Measurements from ENCODE around the gene RAP1GDS1. TPM values are rescaled to one million over a fixed set of nuclear protein-coding genes. Genes with fewer than 3 reads are reported as not detected.

The RAP1GDS1 gene
- polyA plus RNA-seq, 1 of the 3 experiments (the other 2 are of a cell fraction): 25.6 TPM

- Histone ChIP-seq H3K9me2 (no peaks in the 10 kb centered on the region), H3K4me3 (ENCODE audit: low read depth in 2 of 2, low read length in 1 of 2) (no peak overlapping the region), H3F3A (replicated peaks; ENCODE audit: insufficient read depth) (peaks cover 11% of the 10 kb centered on the region), H4K20me1 (ENCODE audit: insufficient read depth) (no peaks in the 10 kb centered on the region), H3K36me3 (replicated peaks in 1 of 2; ENCODE audit: control insufficient read depth in 1 of 2, insufficient read depth in 2 of 2, low read length in 1 of 2) (peaks cover 0 to 15% of the 10 kb centered on the region in 2 experiments), H3K9me3 (no peaks in the 10 kb centered on the region), H3K4me1 (ENCODE audit: control insufficient read depth in 1 of 2, insufficient read depth in 2 of 2, low read depth in 1 of 2, low read length in 1 of 2) (peaks cover 0 to 15% of the 10 kb centered on the region in 2 experiments; a peak in 1 of 4 replicates), H3K27me3 (ENCODE audit: insufficient read depth) (no peaks in the 10 kb centered on the region), H3K4me2 (no peak overlapping the region; the same call in 1 of the 2 replicates), H3K9ac (no peak overlapping the region), H3K79me2 (ENCODE audit: insufficient read depth) (peaks cover 31% of the 10 kb centered on the region), H3K27ac (ENCODE audit: low read depth in 2 of 2, low read length in 1 of 2) (peak overlapping the region in 1 of 2 experiments; percentile 24; a peak in 1 of 4 replicates), H2AFZ (ENCODE audit: low read depth) (no peak overlapping the region)
- 96% methylated on average over 3 of the region's 3 CpGs for WGBS (ENCODE audit: low lambda C conversion rate)
- ChIA-PET POLR2A (no interaction called here), CTCF (no interaction called here)
- TF ChIP-seq MXI1 (IDR thresholded peaks at IDR 0.05; ENCODE audit: low read depth, low read length): no peak
- no peak for TF ChIP-seq IRF3 (IDR thresholded peaks at IDR 0.05; ENCODE audit: low read depth, low read length)
- no peak for TF ChIP-seq FOSL2 (IDR thresholded peaks at IDR 0.05; ENCODE audit: borderline replicate concordance, low read depth)
- TF ChIP-seq EP300 (IDR thresholded peaks at IDR 0.05; ENCODE audit: borderline replicate concordance in 1 of 2, low read depth in 1 of 2, low read length in 1 of 2): no peak
- TF ChIP-seq EZH2phosphoT487 (IDR thresholded peaks at IDR 0.05; ENCODE audit: borderline replicate concordance, low read depth): no peak
- no peak for DNase-seq
These were observed 53.8 kb downstream of the RAP1GDS1 start for GRCh38 chr4:98314791-98315565.

GRCh38 chr4:98318521-98318920, 57.3 kb downstream of the RAP1GDS1 start:
- ChIA-PET POLR2A (no interaction called here), CTCF (no interaction called here)
- H3K79me2 ChIP-seq (ENCODE audit: insufficient read depth): peaks cover 12% of the 10 kb centered on the region; the same call in 1 of the 2 replicates
- no peak overlapping the region for H3K9ac ChIP-seq
- H3K9me2 ChIP-seq: no peaks in the 10 kb centered on the region
- H3K36me3 ChIP-seq (replicated peaks in 1 of 2; ENCODE audit: control insufficient read depth in 1 of 2, insufficient read depth in 2 of 2, low read length in 1 of 2): peaks cover 0 to 12% of the 10 kb centered on the region in 2 experiments
- WGBS (ENCODE audit: low lambda C conversion rate): 96% methylated on average over 2 of the region's 2 CpGs
- no peak overlapping the region for H3K4me3 ChIP-seq (ENCODE audit: low read depth in 2 of 2, low read length in 1 of 2)
- no peaks in the 10 kb centered on the region for H3K9me3 ChIP-seq
- H3K27ac ChIP-seq (ENCODE audit: low read depth in 2 of 2, low read length in 1 of 2): no peak overlapping the region
- no peaks in the 10 kb centered on the region for H4K20me1 ChIP-seq (ENCODE audit: insufficient read depth)
- H3K4me2 ChIP-seq: no peak overlapping the region
- no peak for DNase-seq
- no peak overlapping the region for H2AFZ ChIP-seq (ENCODE audit: low read depth)
- peaks cover 0 to 15% of the 10 kb centered on the region in 2 experiments; a peak in 1 of 4 replicates for H3K4me1 ChIP-seq (ENCODE audit: control insufficient read depth in 1 of 2, insufficient read depth in 2 of 2, low read depth in 1 of 2, low read length in 1 of 2)
- no peaks in the 10 kb centered on the region for H3K27me3 ChIP-seq (ENCODE audit: insufficient read depth)
- H3F3A ChIP-seq (replicated peaks; ENCODE audit: insufficient read depth): peaks cover 11% of the 10 kb centered on the region
- no peak for TF ChIP-seq MXI1 (IDR thresholded peaks at IDR 0.05; ENCODE audit: low read depth, low read length)
- TF ChIP-seq TAF1 (IDR thresholded peaks at IDR 0.05; ENCODE audit: borderline replicate concordance, low read depth, low read length): no peak
- TF ChIP-seq SMC3 (IDR thresholded peaks at IDR 0.05; ENCODE audit: low read depth, low read length): no peak
- TF ChIP-seq FOXM1 (IDR thresholded peaks at IDR 0.05; ENCODE audit: low read depth): no peak
- TF ChIP-seq EP300 (IDR thresholded peaks at IDR 0.05; ENCODE audit: borderline replicate concordance in 1 of 2, low read depth in 1 of 2, low read length in 1 of 2): no peak
- TF ChIP-seq CTCF (IDR thresholded peaks at IDR 0.05): no peak
- no peak for TF ChIP-seq TEAD4 (IDR thresholded peaks at IDR 0.05; ENCODE audit: borderline replicate concordance, insufficient read depth)
- TF ChIP-seq MAX (IDR thresholded peaks at IDR 0.05; ENCODE audit: low read depth): no peak
- TF ChIP-seq MEF2A (IDR thresholded peaks at IDR 0.05; ENCODE audit: borderline replicate concordance, low read depth): no peak
- TF ChIP-seq USF2 (IDR thresholded peaks at IDR 0.05; ENCODE audit: borderline replicate concordance, low read depth, low read length): no peak
- no peak for TF ChIP-seq YY1 (IDR thresholded peaks at IDR 0.05; ENCODE audit: low read depth)
- no peak for TF ChIP-seq REST (IDR thresholded peaks at IDR 0.05; ENCODE audit: low read depth, low read length)
